K562 (cell line): ENCODE data around the gene FANCF. TPM values are rescaled to one million over a fixed set of nuclear protein-coding genes. Genes with fewer than 3 reads are reported as not detected.

Experiments
- ELF2 ChIP-seq: fragments of 250-450 bp; sonication (Bioruptor Pico); IDR thresholded peaks from 2 replicates; pipeline ENCODE4 v1.5.0; 2021; ENCODE audit warnings: mild to moderate bottlenecking
- KHSRP ChIP-seq: fragments of 450-650 bp; IDR thresholded peaks from 2 replicates; pipeline ENCODE4 v1.6.1; 2017
- NFATC3 ChIP-seq: fragments of 450-650 bp; IDR thresholded peaks from 2 replicates; pipeline ENCODE4 v1.6.1; 2017; ENCODE audit warnings: mild to moderate bottlenecking
- NFYB ChIP-seq: IDR thresholded peaks from 2 replicates; pipeline ENCODE4 v1.6.1; 2011; ENCODE audit warnings: mild to moderate bottlenecking, moderate library complexity; ENCODE audit not compliant: insufficient read length; ENCODE audit errors: extremely low read depth
- NR2C1 ChIP-seq, 2 experiments: fragments of 450-650 bp; IDR thresholded peaks; 2 replicates each; pipeline ENCODE4 v1.6.1; 2017; ENCODE audit warnings: mild to moderate bottlenecking in 2 of 2, antibody characterized with exemption in 1 of 2, inconsistent platforms in 1 of 2, missing compliant biosample characterization in 1 of 2, missing genetic modification characterization in 1 of 2
- PTTG1 ChIP-seq: fragments of 450-650 bp; IDR thresholded peaks from 2 replicates; pipeline ENCODE4 v1.6.1; 2016; ENCODE audit warnings: low read depth, mild to moderate bottlenecking, missing genetic modification characterization, missing compliant biosample characterization
- PYGO2 ChIP-seq: fragments of 450-650 bp; IDR thresholded peaks from 2 replicates; pipeline ENCODE4 v1.6.1; 2016; ENCODE audit warnings: mild to moderate bottlenecking, missing genetic modification characterization, moderate library complexity, missing compliant biosample characterization
- RREB1 ChIP-seq: fragments of 250-450 bp; sonication (Bioruptor Pico); IDR thresholded peaks from 2 replicates; pipeline ENCODE4 v1.4.0; 2020
- ZBTB7A ChIP-seq: IDR thresholded peaks from 2 replicates; pipeline ENCODE4 v1.6.1; 2011; ENCODE audit warnings: low read depth, mild to moderate bottlenecking, low read length, moderate library complexity, borderline replicate concordance; ENCODE audit not compliant: control insufficient read depth
- polyA plus RNA-seq, 8 experiments: library from polyadenylated mRNA; depleted of rRNA in 4 of 8; stranded (reverse) in 5 of 8; unstranded in 3 of 8; fragments of >200 nt; fragmentation: Nextera tagmentation in 2 of 8; fragmentation: Illumina TruSeq in 1 of 8; extraction: Ambion mirVana in 2 of 8; extraction: Trizol in 1 of 8; gene quantifications; 2 replicates each; pipeline versions ENCODE4 v1.2.1 to v1.2.3, GENCODE V29; 2011 to 2014; ENCODE audit warnings: inconsistent platforms in 1 of 8, missing spikeins in 1 of 8
- total RNA-seq, 7 experiments: library from RNA; depleted of rRNA in 6 of 7; stranded (reverse); fragments of >200 nt in 6 of 7; fragmentation: Illumina TruSeq in 2 of 7; extraction: Trizol in 2 of 7; gene quantifications; 2 replicates each; pipeline versions ENCODE4 v1.2.1 to v1.2.3, GENCODE V29; 2011 to 2021; ENCODE audit warnings: low replicate concordance in 1 of 7
- TF ChIP-seq, protein P1 (sequence below): fragments of 250-450 bp; sonication (Bioruptor Pico); IDR thresholded peaks from 2 replicates; pipeline ENCODE4 v1.5.0; 2021
- TF ChIP-seq, protein P2 (sequence below): sonication (generic); formaldehyde crosslinking; IDR thresholded peaks from 2 replicates; pipeline ENCODE4 v1.8.1; 2023; ENCODE audit warnings: mild to moderate bottlenecking, missing genetic modification reagents
- TF ChIP-seq, protein P3 (sequence below): fragments of 450-650 bp; formaldehyde crosslinking; IDR thresholded peaks from 2 replicates; pipeline ENCODE4 v1.4.0; 2022; ENCODE audit warnings: missing genetic modification characterization
- TF ChIP-seq, protein P4 (sequence below), 3 experiments: fragments of 200-800 bp in 1 of 3; fragments of 250-450 bp in 1 of 3; fragments of 450-650 bp in 1 of 3; sonication (Bioruptor Pico) in 1 of 3; sonication (Bioruptor generic) in 1 of 3; formaldehyde crosslinking in 1 of 3; IDR thresholded peaks; 2 replicates each; pipeline versions ENCODE4 v1.6.1 to v1.8.0; 2016 to 2022; ENCODE audit warnings: mild to moderate bottlenecking in 2 of 3, missing genetic modification characterization in 2 of 3, missing compliant biosample characterization in 1 of 3, moderate library complexity in 1 of 3

The FANCF gene
- total and polyA plus RNA-seq, 9 of the 15 experiments (the other 6 are each of a cell fraction or from before 2014, with no cell fraction given) = 0.99 to 10.3 (median 7.5) TPM

DNA sequence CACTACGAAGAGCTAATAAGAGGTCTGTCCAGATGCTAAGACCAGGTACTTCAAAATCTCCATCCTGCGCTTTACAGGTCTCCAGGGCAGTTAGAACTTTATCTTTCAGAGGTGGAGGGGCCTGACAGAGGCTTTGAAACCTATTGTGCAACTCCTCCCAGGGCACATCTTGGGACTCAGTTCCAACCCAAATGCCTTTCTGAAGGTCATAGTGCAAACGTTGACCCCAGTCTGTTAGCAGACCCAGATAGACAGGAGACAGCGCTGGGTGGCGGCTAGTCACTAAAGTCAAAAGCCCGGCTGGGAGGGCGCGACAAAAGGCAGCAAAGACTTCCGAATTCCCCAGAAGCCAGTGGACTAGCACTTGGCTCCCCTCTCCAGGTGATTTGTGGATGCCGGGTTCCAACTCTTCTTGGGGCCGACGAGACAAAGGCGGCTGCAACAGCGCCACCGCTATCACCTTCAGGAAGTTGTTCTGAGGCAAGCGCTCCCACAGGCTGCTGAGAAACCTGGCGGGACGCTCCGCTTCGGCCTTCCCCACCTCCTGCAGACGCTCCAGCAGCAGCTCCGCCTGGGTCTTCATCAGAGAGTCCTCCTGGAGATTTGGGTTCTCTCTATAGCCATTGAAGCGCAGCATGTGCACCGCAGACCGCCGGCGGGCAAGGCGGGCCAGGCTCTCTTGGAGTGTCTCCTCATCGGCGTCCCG is 728 bp downstream of the FANCF start (continued):
- TF ChIP-seq, protein P1, sequence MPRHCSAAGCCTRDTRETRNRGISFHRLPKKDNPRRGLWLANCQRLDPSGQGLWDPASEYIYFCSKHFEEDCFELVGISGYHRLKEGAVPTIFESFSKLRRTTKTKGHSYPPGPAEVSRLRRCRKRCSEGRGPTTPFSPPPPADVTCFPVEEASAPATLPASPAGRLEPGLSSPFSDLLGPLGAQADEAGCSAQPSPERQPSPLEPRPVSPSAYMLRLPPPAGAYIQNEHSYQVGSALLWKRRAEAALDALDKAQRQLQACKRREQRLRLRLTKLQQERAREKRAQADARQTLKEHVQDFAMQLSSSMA (CRISPR knock-in tag) = no peak
- TF ChIP-seq, protein P2, sequence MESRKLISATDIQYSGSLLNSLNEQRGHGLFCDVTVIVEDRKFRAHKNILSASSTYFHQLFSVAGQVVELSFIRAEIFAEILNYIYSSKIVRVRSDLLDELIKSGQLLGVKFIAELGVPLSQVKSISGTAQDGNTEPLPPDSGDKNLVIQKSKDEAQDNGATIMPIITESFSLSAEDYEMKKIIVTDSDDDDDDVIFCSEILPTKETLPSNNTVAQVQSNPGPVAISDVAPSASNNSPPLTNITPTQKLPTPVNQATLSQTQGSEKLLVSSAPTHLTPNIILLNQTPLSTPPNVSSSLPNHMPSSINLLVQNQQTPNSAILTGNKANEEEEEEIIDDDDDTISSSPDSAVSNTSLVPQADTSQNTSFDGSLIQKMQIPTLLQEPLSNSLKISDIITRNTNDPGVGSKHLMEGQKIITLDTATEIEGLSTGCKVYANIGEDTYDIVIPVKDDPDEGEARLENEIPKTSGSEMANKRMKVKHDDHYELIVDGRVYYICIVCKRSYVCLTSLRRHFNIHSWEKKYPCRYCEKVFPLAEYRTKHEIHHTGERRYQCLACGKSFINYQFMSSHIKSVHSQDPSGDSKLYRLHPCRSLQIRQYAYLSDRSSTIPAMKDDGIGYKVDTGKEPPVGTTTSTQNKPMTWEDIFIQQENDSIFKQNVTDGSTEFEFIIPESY (CRISPR knock-in tag) = no peak
- TF ChIP-seq PYGO2 = no peak
- no peak for TF ChIP-seq RREB1 (CRISPR knock-in tag)
- peak; percentile 75 for TF ChIP-seq NR2C1 (IDR thresholded peaks at IDR 0.05)
- peak; percentile 75; the same call in 1 of the 2 replicates for TF ChIP-seq NR2C1 (tag; IDR thresholded peaks at IDR 0.05)
- TF ChIP-seq, protein P3, sequence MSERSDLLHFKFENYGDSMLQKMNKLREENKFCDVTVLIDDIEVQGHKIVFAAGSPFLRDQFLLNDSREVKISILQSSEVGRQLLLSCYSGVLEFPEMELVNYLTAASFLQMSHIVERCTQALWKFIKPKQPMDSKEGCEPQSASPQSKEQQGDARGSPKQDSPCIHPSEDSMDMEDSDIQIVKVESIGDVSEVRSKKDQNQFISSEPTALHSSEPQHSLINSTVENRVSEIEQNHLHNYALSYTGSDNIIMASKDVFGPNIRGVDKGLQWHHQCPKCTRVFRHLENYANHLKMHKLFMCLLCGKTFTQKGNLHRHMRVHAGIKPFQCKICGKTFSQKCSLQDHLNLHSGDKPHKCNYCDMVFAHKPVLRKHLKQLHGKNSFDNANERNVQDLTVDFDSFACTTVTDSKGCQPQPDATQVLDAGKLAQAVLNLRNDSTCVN (CRISPR knock-in tag) = no peak
- TF ChIP-seq PTTG1 = no peak
- TF ChIP-seq ELF2 (CRISPR knock-in tag) = no peak
- TF ChIP-seq ZBTB7A = no peak
- TF ChIP-seq, protein P4, sequence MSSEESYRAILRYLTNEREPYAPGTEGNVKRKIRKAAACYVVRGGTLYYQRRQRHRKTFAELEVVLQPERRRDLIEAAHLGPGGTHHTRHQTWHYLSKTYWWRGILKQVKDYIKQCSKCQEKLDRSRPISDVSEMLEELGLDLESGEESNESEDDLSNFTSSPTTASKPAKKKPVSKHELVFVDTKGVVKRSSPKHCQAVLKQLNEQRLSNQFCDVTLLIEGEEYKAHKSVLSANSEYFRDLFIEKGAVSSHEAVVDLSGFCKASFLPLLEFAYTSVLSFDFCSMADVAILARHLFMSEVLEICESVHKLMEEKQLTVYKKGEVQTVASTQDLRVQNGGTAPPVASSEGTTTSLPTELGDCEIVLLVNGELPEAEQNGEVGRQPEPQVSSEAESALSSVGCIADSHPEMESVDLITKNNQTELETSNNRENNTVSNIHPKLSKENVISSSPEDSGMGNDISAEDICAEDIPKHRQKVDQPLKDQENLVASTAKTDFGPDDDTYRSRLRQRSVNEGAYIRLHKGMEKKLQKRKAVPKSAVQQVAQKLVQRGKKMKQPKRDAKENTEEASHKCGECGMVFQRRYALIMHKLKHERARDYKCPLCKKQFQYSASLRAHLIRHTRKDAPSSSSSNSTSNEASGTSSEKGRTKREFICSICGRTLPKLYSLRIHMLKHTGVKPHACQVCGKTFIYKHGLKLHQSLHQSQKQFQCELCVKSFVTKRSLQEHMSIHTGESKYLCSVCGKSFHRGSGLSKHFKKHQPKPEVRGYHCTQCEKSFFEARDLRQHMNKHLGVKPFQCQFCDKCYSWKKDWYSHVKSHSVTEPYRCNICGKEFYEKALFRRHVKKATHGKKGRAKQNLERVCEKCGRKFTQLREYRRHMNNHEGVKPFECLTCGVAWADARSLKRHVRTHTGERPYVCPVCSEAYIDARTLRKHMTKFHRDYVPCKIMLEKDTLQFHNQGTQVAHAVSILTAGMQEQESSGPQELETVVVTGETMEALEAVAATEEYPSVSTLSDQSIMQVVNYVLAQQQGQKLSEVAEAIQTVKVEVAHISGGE (CRISPR knock-in tag; IDR thresholded peaks at IDR 0.05) = no peak
- no peak for TF ChIP-seq NFATC3
- TF ChIP-seq KHSRP = no peak
- TF ChIP-seq NFYB = no peak
